ENCODE data around the gene PACRG.

PACRG gene

DNA sequence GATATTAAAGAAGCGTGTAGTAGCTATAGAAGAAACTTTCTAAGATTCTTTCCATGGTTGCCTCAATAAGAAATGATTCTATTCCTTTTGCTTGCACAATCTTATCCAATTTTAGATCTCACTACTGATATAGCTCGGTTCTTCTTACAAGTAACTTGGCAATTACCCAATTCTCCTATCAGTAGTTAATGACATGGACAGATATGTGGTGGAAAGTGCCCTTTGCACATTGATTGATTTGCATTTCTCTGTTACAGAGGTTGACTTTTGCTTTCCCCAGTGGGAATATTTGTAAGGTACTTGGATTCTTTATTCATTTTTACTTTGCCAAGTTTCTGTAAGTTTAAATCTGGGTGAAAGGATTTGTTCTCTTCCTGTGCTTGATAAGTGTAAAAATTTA lies 593.0 kb downstream of the PACRG start:
- DNase-seq (ENCODE audit: low read depth) = no peak
- TF ChIP-seq, protein P1, sequence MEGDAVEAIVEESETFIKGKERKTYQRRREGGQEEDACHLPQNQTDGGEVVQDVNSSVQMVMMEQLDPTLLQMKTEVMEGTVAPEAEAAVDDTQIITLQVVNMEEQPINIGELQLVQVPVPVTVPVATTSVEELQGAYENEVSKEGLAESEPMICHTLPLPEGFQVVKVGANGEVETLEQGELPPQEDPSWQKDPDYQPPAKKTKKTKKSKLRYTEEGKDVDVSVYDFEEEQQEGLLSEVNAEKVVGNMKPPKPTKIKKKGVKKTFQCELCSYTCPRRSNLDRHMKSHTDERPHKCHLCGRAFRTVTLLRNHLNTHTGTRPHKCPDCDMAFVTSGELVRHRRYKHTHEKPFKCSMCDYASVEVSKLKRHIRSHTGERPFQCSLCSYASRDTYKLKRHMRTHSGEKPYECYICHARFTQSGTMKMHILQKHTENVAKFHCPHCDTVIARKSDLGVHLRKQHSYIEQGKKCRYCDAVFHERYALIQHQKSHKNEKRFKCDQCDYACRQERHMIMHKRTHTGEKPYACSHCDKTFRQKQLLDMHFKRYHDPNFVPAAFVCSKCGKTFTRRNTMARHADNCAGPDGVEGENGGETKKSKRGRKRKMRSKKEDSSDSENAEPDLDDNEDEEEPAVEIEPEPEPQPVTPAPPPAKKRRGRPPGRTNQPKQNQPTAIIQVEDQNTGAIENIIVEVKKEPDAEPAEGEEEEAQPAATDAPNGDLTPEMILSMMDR (conservative IDR thresholded peaks at IDR 0.05; ENCODE audit: low read depth, low read length) = no peak
- no peak overlapping the region for H3K4me3 ChIP-seq (ENCODE audit: low read depth, low read length)

DNA sequence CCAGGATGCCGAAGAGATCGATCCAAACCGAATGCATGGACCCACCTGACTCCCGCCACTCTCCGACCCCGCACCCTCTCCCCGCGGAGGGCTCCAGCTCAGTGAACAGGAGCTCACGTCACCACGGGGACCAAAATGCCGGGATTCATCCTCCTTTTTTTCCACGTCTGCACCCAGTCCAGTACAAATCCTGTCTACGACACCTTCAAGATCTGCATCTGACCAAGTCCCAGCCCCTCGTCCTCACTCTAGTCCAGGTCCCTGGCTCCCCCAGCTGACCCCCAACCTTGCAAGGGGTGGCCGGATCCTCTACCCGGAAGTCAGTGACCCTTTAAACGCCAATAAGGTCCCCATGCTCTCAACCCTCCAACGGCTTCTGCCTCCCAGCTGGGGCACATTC lies 593.9 kb downstream of the PACRG start:
- DNase-seq (ENCODE audit: low read depth) = no peak
- no peak overlapping the region for H3K4me3 ChIP-seq (ENCODE audit: low read depth, low read length)
- TF ChIP-seq, protein P1 (conservative IDR thresholded peaks at IDR 0.05; ENCODE audit: low read depth, low read length) = no peak

DNA sequence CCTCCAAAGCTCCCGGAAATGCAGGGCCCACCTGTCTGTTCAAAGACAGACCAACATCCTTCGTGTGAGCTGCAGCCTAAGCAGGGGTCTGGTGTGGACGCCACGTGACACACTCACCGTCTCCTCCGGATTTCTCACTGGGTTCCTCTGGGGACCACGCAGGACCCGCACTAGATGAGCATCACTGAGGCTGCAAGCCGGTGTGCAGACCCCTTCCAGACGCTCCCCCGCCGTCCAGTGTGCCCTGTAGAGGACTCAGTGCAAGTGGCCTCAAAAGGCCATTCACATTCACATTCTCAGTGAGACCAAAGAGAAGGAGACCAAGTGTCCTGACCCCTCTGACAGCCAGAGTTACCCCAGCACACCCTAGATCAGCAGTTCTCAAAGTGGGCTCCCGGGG lies 595.5 kb downstream of the PACRG start:
- DNase-seq (ENCODE audit: low read depth) = no peak
- TF ChIP-seq, protein P1 (conservative IDR thresholded peaks at IDR 0.05; ENCODE audit: low read depth, low read length) = no peak
- H3K4me3 ChIP-seq (ENCODE audit: low read depth, low read length) = no peak overlapping the region

DNA sequence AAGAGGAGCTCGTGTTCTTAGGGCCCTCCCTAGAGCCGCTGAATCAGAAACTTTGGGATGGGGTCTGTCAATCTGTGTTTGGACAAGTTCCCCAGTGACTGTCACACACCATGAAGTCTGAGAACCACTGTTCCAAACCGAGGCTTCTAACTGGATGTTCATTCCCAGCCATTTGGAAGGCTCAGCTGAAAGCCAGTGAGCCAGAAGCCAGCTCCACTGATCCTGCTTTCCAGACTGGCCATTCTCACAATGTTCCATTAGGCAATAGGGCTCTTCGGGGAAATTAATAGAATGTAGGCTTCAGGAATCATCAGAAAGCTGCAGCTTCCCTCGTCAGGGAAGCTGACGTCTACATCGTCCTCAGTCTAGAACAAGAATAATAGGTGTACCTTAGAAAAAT lies 595.9 kb downstream of the PACRG start:
- H3K4me3 ChIP-seq (ENCODE audit: low read depth, low read length) = no peak overlapping the region
- no peak for DNase-seq (ENCODE audit: low read depth)
- TF ChIP-seq, protein P1 (conservative IDR thresholded peaks at IDR 0.05; ENCODE audit: low read depth, low read length) = no peak

DNA sequence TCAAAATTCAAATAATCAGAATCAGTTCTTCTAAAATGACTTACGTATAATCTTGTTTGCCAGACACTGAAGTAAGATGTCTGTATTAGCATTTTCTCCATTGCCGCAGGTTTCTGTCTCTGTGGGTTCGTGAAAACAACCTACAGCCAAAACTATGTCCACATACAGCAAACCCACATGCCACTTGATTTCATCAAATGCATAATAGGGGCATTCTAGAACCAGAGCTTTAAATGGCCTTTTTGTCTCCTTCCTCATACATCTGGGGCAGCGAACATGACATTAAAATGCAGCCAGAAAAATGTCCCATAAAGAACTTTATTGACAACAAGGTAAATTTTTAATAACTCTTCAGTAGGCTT lies 596.5 kb downstream of the PACRG start:
- TF ChIP-seq, protein P1 (conservative IDR thresholded peaks at IDR 0.05; ENCODE audit: low read depth, low read length) = no peak
- no peak overlapping the region for H3K4me3 ChIP-seq (ENCODE audit: low read depth, low read length)
- no peak for DNase-seq (ENCODE audit: low read depth)

DNA sequence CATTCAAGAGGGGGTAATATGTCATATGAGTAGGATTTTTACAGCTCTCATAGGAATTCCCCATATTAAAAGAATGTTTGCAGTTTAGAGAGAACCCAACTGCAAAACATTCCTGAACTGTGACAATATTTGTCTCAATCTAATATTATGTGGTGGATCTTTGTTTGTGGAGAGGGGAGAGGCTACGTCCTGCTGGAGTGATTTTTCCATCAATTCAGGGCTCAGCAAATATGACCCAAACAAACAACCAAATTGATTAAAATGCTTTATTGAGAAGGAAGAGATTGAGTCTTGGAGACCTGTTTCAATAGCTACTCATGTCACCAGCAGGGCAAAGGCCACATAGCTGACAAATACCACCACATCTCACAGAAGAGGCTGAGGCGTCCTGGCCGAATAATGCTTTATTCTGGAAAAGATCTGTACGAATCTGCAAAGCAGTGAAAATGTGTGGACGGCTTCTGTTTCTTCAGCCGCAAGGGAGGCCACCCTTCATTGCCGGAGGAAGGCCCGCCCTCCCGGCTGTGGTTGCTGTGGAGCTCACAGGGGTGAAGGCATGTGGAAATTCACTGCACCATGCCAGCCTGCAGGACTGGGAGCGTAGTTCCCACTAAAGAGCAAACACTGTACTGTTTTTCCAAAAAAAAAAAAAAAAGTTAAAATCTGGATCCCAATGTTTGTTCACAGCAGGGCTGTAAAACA lies 597.1 kb downstream of the PACRG start:
- peak overlapping the region; percentile 17 for H3K4me3 ChIP-seq (ENCODE audit: low read depth, low read length)
- peak; percentile 72 for DNase-seq (ENCODE audit: low read depth)
- TF ChIP-seq, protein P1 (conservative IDR thresholded peaks at IDR 0.05; ENCODE audit: low read depth, low read length) = no peak

DNA sequence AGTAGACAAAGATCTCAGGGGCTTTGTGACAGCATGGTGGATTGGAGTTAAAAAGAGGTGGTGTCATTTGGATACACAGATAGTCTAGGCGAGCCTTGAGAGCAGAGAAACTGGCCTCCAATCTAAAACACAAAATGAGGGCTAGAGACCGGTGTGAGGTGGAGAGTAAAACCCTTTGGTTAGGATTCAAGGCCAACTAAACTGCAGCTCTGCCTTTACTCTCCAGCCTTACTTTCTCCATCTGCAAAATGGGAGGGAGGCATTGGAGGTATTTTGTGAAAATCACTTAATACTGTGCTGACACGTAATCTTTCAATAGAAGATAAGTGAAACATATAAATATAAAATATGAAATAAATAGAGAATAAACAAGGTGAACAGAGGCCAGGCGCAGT lies 597.6 kb downstream of the PACRG start:
- TF ChIP-seq, protein P1 (conservative IDR thresholded peaks at IDR 0.05; ENCODE audit: low read depth, low read length) = no peak
- DNase-seq (ENCODE audit: low read depth) = no peak
- no peak overlapping the region for H3K4me3 ChIP-seq (ENCODE audit: low read depth, low read length)

Data from choroid plexus epithelial cell (primary cell).